ENCODE data around the gene ZNRF1.

Gene ZNRF1

GRCh38 chr16:75086281-75086680 is 87.5 kb downstream of the ZNRF1 start (continued):
- TF ChIP-seq PATZ1 (CRISPR knock-in tag; IDR thresholded peaks at IDR 0.05; ENCODE audit: borderline replicate concordance) (no peak), GLIS3 (CRISPR knock-in tag; IDR thresholded peaks at IDR 0.05) (no peak), RARB (CRISPR knock-in tag; IDR thresholded peaks at IDR 0.05) (no peak), ZFP30 (CRISPR knock-in tag; IDR thresholded peaks at IDR 0.05) (no peak), ESRRG (CRISPR knock-in tag; IDR thresholded peaks at IDR 0.05) (no peak), POU6F1 (CRISPR knock-in tag; IDR thresholded peaks at IDR 0.05; ENCODE audit: borderline replicate concordance, low read depth) (no peak), SNAI2 (CRISPR knock-in tag; IDR thresholded peaks at IDR 0.05) (no peak), CSDC2 (CRISPR knock-in tag; IDR thresholded peaks at IDR 0.05) (no peak), ZFP3 (CRISPR knock-in tag; IDR thresholded peaks at IDR 0.05) (no peak), TOX (CRISPR knock-in tag; IDR thresholded peaks at IDR 0.05; ENCODE audit: borderline replicate concordance) (no peak), ZNF8 (CRISPR knock-in tag; IDR thresholded peaks at IDR 0.05) (no peak)

GRCh38 chr16:75086688-75087374 is 88.0 kb downstream of the ZNRF1 start:
- no peak for TF ChIP-seq CSDC2 (CRISPR knock-in tag; IDR thresholded peaks at IDR 0.05)
- ATAC-seq = no peak; the same call in 2 of the 3 replicates

- ATAC-seq = peak; percentile 66
- TF ChIP-seq ESRRG (CRISPR knock-in tag; IDR thresholded peaks at IDR 0.05) = no peak
- TF ChIP-seq OSR1 (CRISPR knock-in tag; IDR thresholded peaks at IDR 0.05) = no peak
- TF ChIP-seq TCF4 (CRISPR knock-in tag; IDR thresholded peaks at IDR 0.05; ENCODE audit: borderline replicate concordance) = 0 out of 2 replicates have a peak, but pooled peaks have one; percentile 40
- TF ChIP-seq ZNF565 (CRISPR knock-in tag; conservative IDR thresholded peaks at IDR 0.05; ENCODE audit: low read depth) = no peak
These were observed 88.7 kb downstream of the ZNRF1 start for GRCh38 chr16:75087375-75087979.

- ATAC-seq = no peak
- TF ChIP-seq CREB5 (CRISPR knock-in tag; IDR thresholded peaks at IDR 0.05; ENCODE audit: low read depth) = no peak
- no peak for TF ChIP-seq BACH2 (CRISPR knock-in tag; IDR thresholded peaks at IDR 0.05; ENCODE audit: borderline replicate concordance)
- no peak for TF ChIP-seq OSR1 (CRISPR knock-in tag; IDR thresholded peaks at IDR 0.05)
- TF ChIP-seq ZFP30 (CRISPR knock-in tag; IDR thresholded peaks at IDR 0.05) = no peak
- TF ChIP-seq TCF4 (CRISPR knock-in tag; IDR thresholded peaks at IDR 0.05; ENCODE audit: borderline replicate concordance) = no peak
- no peak for TF ChIP-seq CSDC2 (CRISPR knock-in tag; IDR thresholded peaks at IDR 0.05)
- no peak for TF ChIP-seq ZC3H10 (CRISPR knock-in tag; IDR thresholded peaks at IDR 0.05)
- no peak for TF ChIP-seq ZNF565 (CRISPR knock-in tag; conservative IDR thresholded peaks at IDR 0.05; ENCODE audit: low read depth)
- no peak for TF ChIP-seq TOX (CRISPR knock-in tag; IDR thresholded peaks at IDR 0.05; ENCODE audit: borderline replicate concordance)
- TF ChIP-seq PPARA (CRISPR knock-in tag; IDR thresholded peaks at IDR 0.05; ENCODE audit: borderline replicate concordance) = no peak
- TF ChIP-seq CSRNP3 (CRISPR knock-in tag; IDR thresholded peaks at IDR 0.05) = no peak
- no peak for TF ChIP-seq RARB (CRISPR knock-in tag; IDR thresholded peaks at IDR 0.05)
- no peak for TF ChIP-seq ZNF70 (CRISPR knock-in tag; IDR thresholded peaks at IDR 0.05)
- no peak for TF ChIP-seq ZNF8 (CRISPR knock-in tag; IDR thresholded peaks at IDR 0.05)
- no peak for TF ChIP-seq POU6F1 (CRISPR knock-in tag; IDR thresholded peaks at IDR 0.05; ENCODE audit: borderline replicate concordance, low read depth)
- TF ChIP-seq ISL1 (CRISPR knock-in tag; IDR thresholded peaks at IDR 0.05) = no peak
- no peak for TF ChIP-seq SNAI2 (CRISPR knock-in tag; IDR thresholded peaks at IDR 0.05)
- TF ChIP-seq ZFP3 (CRISPR knock-in tag; IDR thresholded peaks at IDR 0.05) = no peak
- TF ChIP-seq ARNTL (CRISPR knock-in tag; IDR thresholded peaks at IDR 0.05; ENCODE audit: borderline replicate concordance, low read depth) = no peak
These were observed 89.4 kb downstream of the ZNRF1 start for GRCh38 chr16:75088216-75088615.

Data from SK-N-SH treated with all-trans-retinoic acid at 6 μM for 48 hours (cell line).